PFSK-1 (cell line): ENCODE results near the gene RASA3.

Experiments
- FOXP2 ChIP-seq: optimal IDR thresholded peaks from 2 replicates; pipeline ENCODE3; 2011; ENCODE audit warnings: borderline replicate concordance, control low read depth, inconsistent platforms; ENCODE audit not compliant: insufficient read depth; ENCODE audit errors: extremely low read length, extremely low read depth
- POLR2AphosphoS5 ChIP-seq: IDR thresholded peaks from 2 replicates; pipeline ENCODE4 v1.6.1; 2012; ENCODE audit warnings: low read depth, mild to moderate bottlenecking, control low read depth, low read length, moderate library complexity
- SIN3A ChIP-seq: IDR thresholded peaks from 2 replicates; pipeline ENCODE4 v1.6.1; 2012; ENCODE audit warnings: mild to moderate bottlenecking, low read length, moderate library complexity, borderline replicate concordance; ENCODE audit not compliant: insufficient read depth
- TAF1 ChIP-seq: IDR thresholded peaks from 2 replicates; pipeline ENCODE4 v1.6.1; 2012; ENCODE audit warnings: low read length, control low read depth, borderline replicate concordance; ENCODE audit not compliant: insufficient read depth
- TF ChIP-seq, protein P1 (sequence below), 2 experiments: IDR thresholded peaks; 2 replicates each; pipeline versions ENCODE4 v1.6.1 to v1.8.0; 2011 to 2012; ENCODE audit warnings: low read depth in 2 of 2, low read length in 2 of 2, control low read depth in 1 of 2, inconsistent platforms in 1 of 2, mild to moderate bottlenecking in 1 of 2, moderate library complexity in 1 of 2; ENCODE audit not compliant: insufficient read depth in 1 of 2

Gene RASA3

DNA sequence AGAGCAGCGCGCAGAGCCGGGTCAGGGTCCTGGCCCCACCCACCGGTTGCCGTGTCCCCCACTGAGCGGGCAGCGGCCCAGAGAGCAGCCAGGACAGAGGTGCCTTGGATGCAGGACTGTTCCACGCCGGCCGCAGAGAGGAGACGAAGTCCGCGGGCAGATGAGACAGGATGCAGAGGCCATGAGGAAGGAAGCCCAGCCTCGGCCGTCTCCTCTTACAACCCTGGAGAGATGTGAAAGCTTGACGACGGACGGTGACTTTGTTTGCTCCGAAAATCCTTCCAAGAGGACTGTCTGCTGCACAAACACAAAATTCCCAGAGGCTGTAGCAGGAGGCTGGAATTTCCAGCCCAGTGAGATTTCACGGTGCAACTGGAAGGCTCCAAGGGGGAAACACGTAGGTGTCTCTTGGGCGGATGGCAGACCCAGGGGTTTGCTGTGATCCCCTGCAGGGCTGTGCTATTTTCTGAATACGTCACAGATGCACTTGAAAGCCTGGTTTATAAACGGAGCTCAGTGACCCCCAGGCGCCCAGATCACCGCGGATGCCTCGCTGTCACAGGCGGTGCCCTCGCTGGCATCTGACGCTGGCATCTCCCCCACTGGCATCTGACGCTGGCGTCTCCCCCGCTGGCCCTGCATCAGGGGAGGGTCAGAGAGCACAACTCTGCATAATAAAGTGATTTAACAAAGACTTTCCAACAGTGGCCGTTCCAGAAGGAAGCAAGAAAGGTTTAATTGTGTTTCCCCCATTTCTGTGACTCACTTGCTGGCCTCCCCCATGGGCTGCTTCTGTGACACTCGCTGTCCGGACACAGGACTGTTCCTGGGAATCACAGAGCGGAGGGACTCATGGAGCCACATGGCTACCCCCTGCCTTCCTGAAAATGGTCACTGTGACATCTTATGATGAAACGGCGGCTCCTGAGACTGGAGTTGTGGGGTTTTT, 96.6 kb downstream of the RASA3 start:
- TF ChIP-seq FOXP2 (no peak), TAF1 (no peak), SIN3A (no peak), POLR2AphosphoS5 (no peak)
- TF ChIP-seq, protein P1, sequence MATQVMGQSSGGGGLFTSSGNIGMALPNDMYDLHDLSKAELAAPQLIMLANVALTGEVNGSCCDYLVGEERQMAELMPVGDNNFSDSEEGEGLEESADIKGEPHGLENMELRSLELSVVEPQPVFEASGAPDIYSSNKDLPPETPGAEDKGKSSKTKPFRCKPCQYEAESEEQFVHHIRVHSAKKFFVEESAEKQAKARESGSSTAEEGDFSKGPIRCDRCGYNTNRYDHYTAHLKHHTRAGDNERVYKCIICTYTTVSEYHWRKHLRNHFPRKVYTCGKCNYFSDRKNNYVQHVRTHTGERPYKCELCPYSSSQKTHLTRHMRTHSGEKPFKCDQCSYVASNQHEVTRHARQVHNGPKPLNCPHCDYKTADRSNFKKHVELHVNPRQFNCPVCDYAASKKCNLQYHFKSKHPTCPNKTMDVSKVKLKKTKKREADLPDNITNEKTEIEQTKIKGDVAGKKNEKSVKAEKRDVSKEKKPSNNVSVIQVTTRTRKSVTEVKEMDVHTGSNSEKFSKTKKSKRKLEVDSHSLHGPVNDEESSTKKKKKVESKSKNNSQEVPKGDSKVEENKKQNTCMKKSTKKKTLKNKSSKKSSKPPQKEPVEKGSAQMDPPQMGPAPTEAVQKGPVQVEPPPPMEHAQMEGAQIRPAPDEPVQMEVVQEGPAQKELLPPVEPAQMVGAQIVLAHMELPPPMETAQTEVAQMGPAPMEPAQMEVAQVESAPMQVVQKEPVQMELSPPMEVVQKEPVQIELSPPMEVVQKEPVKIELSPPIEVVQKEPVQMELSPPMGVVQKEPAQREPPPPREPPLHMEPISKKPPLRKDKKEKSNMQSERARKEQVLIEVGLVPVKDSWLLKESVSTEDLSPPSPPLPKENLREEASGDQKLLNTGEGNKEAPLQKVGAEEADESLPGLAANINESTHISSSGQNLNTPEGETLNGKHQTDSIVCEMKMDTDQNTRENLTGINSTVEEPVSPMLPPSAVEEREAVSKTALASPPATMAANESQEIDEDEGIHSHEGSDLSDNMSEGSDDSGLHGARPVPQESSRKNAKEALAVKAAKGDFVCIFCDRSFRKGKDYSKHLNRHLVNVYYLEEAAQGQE (IDR thresholded peaks at IDR 0.05; ENCODE audit: insufficient read depth in 1 of 2, low read depth in 2 of 2, low read length in 2 of 2), result no peak

DNA sequence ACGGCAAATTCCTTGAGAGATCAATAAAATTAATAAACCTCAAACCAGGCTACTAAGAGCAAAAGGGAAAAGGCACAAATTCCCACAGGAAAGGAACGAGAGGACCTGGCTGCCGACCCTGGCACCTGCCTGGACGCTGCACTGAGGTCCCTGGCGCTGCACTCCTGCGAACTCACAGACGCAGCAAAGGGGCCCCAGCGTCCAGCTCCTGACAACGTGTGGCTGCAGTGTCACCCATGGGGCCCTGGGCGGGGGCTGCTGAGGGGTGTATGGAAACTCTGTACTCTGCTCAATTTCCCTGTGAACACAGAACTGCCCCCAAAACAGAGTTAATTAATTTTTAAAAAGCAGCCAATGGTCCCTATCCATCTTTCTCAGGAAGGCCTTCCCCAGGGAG, 97.2 kb downstream of the RASA3 start:
- TF ChIP-seq FOXP2 (no peak), POLR2AphosphoS5 (no peak), TAF1 (no peak), SIN3A (no peak)
- TF ChIP-seq, protein P1 (IDR thresholded peaks at IDR 0.05; ENCODE audit: insufficient read depth in 1 of 2, low read depth in 2 of 2, low read length in 2 of 2), result no peak

DNA sequence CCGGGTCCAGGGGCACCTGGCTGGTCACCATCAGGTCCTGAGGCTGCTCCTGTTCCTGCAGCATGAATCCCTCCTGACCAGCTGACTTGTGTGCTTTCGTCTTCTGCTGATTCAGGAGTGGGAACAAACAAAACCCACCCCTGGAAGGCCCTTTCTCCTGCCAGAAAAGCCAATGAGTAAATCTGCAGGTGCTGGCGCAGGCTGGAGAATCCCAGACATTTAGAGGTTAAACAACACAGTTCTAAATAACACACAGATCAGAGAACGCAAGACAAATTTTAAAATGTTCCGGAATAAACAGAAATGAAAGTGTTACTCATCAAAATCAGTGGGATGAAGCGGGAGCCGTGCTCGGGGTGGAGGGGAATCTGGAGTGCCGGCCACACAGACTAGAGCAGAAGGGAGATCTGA, 97.9 kb downstream of the RASA3 start:
- TF ChIP-seq SIN3A, result no peak
- no peak for TF ChIP-seq FOXP2
- TF ChIP-seq, protein P1 (IDR thresholded peaks at IDR 0.05; ENCODE audit: insufficient read depth in 1 of 2, low read depth in 2 of 2, low read length in 2 of 2), result no peak
- no peak for TF ChIP-seq POLR2AphosphoS5
- TF ChIP-seq TAF1, result no peak

DNA sequence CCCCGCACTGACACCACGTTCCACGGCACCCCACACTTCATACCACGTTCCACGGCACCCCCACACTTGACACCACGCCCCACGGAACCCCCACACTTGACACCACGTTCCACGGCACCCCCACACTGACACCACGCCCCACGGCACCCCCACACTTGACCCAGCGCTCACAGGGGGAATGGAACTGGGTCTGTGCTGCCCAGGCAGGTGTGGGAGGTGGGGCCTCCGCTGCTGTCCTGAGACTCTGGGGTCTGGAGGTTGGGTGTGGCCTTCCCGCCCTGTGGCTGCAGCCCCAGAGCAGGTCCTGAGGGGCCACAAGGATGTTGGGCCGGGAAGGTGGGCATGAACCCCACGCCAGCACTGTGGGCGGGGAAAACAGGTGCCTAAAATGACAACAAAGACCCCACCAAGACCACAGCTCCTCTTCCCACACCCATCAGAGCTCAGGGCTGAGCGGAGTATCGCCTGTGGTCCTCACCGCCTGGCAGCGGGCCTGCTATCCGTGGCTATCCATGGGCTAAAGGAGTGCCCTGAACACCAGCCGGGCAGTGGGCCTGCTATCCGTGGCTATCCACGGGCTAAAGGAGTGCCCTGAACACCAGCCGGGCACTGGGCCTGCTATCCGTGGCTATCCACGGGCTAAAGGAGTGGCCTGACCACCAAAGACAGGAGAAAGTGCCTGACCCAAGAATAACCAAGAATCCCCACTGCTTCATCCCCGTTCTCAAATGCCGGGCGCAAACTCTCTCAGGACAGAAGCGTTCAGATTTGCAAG, 98.7 kb downstream of the RASA3 start:
- TF ChIP-seq, protein P1 (IDR thresholded peaks at IDR 0.05; ENCODE audit: insufficient read depth in 1 of 2, low read depth in 2 of 2, low read length in 2 of 2), result no peak
- TF ChIP-seq SIN3A (no peak), POLR2AphosphoS5 (no peak), FOXP2 (no peak), TAF1 (no peak)
